Activated CD8-positive, alpha-beta memory T cell treated with anti-CD3 and anti-CD28 coated beads for 36 hours (primary cell): ENCODE data around the gene TOM1. TPM values are rescaled to one million over a fixed set of nuclear protein-coding genes. Genes with fewer than 3 reads are reported as not detected.
"Not testable (repeated sequence)": the region's sequence is repeated elsewhere in the genome, so short reads cannot be mapped to it uniquely, and the experiment has no call there.

Experiments used
- CTCF ChIA-PET: fragments of 350-600 bp; sonication (Branson Sonifier 250); formaldehyde crosslinking; loops from one replicate; lab custom pipeline; 2021; ENCODE audit warnings: antibody characterized with exemption; lab: Charles Lee
- POLR2A ChIA-PET: fragments of 350-600 bp; sonication (Branson Sonifier 250); formaldehyde crosslinking; loops from one replicate; lab custom pipeline; 2021; ENCODE audit warnings: antibody characterized with exemption; lab: Charles Lee
- total RNA-seq, 2 experiments: library from RNA; stranded (reverse); gene quantifications; one replicate each; pipeline ENCODE4 v1.2.3, GENCODE V29; 2021

The TOM1 gene
- total RNA-seq, 2 experiments from 2014 or later: 12.2 to 13.2 TPM

- ChIA-PET CTCF (interaction anchor here (0.5 to 0.8 kb wide), 3 partner anchors 20 to 1104 kb away, joined by 3 to 4 read pairs (median 3); no protein-coding TSS in a partner anchor), POLR2A (interaction anchor here (0.6 kb wide), 1 partner anchor 274 kb away, joined by 4 read pairs; no protein-coding TSS in a partner anchor)
These were observed 52.8 kb downstream of the TOM1 start for GRCh38 chr22:35352214-35353111.

- ChIA-PET POLR2A (no interaction called here), CTCF (interaction anchor here (0.8 to 1.2 kb wide), 2 partner anchors 19 to 223 kb away, joined by 4 read pairs; no protein-coding TSS in a partner anchor)
These were observed 53.6 kb downstream of the TOM1 start for GRCh38 chr22:35353318-35353717.

DNA sequence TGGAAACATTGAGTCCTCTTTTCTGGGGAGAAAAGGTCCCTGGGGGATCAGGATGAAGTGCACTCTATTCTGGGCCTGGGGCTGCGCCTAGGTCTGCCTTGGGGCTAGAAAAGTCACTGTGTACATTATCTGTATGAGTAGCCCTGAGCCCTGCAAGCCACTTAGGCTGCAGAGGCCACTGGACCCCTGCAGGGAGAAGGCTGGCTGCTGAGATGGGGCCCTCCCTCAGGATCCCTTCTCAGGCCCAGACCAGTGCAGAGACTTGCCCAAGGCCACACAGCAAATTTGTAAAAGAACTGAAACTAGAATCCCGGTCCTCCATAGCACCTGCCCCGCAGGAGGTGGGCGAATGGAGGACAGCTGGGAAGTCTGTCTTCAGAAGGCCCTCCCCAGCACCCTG, 54.4 kb downstream of the TOM1 start:
- CTCF ChIA-PET: interaction anchor here (1.2 kb wide), 1 partner anchor 222 kb away, joined by 4 read pairs; no protein-coding TSS in a partner anchor
- POLR2A ChIA-PET: no interaction called here

DNA sequence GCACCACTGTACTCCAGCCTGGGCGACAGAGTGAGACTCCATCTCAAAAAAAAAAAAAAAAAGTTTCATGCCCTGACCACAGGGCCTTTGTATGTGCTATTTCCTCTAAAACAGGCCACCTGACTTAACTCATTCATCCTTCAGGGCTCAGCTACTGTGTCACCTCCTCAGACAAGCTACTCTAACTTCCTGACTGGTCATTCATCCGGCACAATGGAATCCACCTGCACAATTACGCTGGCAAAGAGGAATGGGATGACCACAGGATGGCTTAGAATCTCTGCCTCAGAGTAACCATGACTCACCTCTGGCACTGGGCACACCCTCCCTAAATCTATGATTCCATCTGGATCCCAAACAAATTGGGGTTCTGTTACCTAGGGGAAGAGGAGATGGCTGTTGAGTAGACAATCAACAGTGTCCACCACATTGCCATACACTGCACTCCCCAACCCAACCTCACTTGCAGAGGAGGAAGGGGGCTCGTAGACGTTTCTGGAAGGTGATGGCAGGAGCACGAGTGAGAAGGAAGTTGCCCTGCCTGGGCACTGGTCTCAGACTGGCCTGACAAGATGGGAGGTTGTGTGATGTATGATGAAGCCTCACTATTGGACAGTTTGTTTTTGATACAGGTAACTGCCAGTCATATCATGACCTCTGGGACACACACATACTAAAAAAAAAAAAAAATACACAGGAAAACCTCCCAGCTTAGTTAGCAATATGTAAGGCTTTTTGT, 58.4 kb downstream of the TOM1 start:
- POLR2A ChIA-PET: interaction anchor here (0.6 kb wide), 1 partner anchor 13 kb away, joined by 8 read pairs; no protein-coding TSS in a partner anchor
- CTCF ChIA-PET: interaction anchor here (1.2 kb wide), 1 partner anchor 225 kb away, joined by 4 read pairs; no protein-coding TSS in a partner anchor

DNA sequence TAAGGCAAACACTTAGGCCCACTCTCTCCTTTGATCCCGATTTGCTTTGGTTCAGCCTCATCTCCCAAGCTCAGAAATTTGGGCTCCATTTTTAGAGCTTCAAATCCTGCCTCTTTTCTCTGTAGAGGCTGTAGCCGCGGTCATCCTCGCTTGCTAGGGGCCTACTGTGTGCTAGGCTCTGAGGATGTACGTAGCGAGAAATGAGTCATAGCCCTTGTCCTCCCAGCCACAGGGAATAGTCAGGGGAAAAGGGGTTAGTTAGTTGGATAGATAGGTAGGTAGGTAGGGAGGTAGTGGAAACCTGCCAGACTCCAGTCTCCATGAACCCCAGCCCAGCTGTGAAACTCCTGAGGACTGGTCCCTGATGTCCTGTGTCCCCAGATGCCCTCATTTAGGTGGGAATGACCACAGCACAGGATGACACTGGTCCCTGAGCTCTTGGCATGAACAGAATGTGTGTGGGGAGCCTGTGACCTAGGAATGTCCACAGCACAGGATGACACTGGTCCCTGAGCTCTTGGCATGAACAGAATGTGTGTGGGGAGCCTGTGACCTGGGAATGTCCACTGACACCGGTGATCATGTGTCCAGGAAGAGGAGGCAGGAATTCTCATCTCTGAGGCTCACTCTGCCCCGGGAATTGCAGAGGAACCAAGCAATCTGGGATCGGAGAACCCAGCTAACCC, 59.8 kb downstream of the TOM1 start:
- POLR2A ChIA-PET: interaction anchor here (0.6 kb wide), 2 partner anchors 22 to 29 kb away, joined by 3 to 4 read pairs; partner anchors contain the start of gene HMOX1

DNA sequence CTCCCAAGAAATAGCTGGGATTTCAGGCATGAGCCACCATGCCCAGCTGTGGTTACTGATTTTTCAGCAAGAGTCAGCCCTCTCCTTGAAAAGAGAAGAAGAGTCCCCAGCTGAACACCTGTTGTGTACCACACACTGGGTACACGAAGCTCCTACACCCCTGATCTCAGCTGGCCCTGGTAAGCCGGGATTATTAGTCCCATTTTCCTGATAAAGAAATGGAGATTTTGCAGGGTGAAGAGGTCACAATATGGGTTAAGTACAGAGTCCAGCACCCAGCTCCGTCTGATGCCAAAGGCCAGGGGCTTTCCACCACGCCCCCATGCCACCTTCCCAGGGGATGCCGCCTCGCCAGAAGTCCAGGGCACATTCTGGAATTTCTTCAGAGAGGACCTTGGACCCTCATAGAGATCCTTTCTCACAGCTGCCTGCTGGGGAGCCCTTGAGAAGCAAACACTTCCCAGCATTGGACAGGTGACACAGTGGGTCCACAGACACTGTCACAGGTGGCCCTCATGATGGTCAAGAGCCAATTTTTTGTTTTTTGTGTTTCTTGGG, 61.4 kb downstream of the TOM1 start:
- ChIA-PET POLR2A (no interaction called here), CTCF (no interaction called here)

More for the DNA sequence above, 59.8 kb downstream of the TOM1 start:
- CTCF ChIA-PET: interaction anchor here (0.7 to 1.2 kb wide), 2 partner anchors 224 to 880 kb away, joined by 4 to 5 read pairs; partner anchors contain the start of gene APOL2

DNA sequence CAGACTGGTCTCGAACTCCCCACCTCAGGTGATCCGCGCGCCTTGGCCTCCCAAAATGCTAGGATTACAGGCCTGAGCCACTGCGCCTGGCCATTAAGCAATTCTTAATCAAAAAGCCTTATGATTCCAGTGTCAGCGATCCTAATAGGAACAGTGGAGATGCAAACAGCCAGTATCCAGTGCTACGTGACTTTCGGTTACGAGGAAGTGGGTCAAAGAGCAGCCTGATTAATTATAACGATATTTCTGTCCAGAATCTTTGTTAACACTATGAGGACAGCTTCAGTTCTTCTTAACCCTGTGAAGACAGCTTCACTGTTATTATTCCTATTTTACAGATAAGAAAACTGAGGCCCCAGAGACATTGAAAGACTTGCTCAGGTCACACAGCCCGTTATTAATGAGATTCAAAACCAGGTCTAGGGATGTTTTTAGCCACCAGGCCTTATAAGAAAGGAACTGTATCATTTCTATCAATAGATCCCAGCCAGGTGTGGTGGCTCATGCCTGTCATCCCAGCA, 63.9 kb downstream of the TOM1 start:
- ChIA-PET CTCF (no interaction called here), POLR2A (no interaction called here)

- CTCF ChIA-PET, POLR2A ChIA-PET: not testable (repeated sequence)
These were observed 64.5 kb downstream of the TOM1 start for GRCh38 chr22:35364230-35364629.

DNA sequence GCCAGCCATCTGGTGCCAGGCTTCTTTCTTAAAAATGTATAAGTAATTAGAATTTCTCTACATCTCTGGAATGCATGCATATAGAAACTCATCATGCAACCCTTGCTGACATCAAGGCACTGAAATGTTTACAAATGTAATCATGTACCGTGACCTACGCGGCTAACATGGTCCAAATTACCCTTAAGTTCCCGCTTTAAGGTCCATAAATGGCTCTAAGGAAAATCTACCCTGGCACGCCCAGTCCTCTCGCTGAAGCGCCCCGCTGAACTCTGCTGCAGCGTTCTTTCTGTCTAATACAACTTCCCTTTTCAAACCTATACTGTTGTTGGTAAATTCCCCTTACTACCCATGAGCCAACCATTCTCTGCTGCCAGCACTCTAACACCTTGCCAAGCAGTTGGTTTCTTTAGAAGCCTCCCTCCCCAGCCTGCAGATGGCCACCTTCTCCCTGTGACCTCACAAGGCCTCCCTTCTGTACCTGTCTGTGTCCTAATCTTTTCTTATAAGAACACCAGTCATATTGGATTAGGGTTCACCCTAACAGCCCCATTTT, 67.7 kb downstream of the TOM1 start:
- CTCF ChIA-PET: no interaction called here
- POLR2A ChIA-PET: no interaction called here

GRCh38 chr22:35368386-35368785, 68.7 kb downstream of the TOM1 start:
- POLR2A ChIA-PET: no interaction called here
- CTCF ChIA-PET: interaction anchor here (2.3 kb wide), 1 partner anchor 17 kb away, joined by 5 read pairs; no protein-coding TSS in a partner anchor

GRCh38 chr22:35369996-35370395, 70.3 kb downstream of the TOM1 start:
- ChIA-PET CTCF (interaction anchor here (0.6 to 2.3 kb wide), 2 partner anchors 19 to 179 kb away, joined by 3 to 5 read pairs; no protein-coding TSS in a partner anchor), POLR2A (no interaction called here)

DNA sequence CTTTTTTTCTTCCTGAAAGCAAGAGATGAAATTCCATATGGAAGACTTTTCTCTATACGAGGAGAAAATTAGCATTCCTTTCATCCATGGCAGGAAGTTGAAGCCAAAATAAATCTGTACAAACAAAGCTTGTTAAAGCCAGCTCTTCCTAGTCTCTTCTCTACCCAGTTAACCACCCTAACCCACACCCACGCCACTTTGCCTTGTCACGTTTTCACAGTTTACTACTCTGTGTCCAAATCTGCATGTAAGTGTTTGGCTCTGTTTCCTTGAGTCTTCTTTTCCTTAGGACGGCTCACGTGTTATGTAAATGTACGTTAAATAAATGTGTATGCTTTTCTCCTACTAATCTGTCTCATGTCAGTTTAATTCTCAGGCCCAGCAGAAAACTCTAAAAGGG, 74.1 kb downstream of the TOM1 start:
- POLR2A ChIA-PET: no interaction called here
- CTCF ChIA-PET: interaction anchor here (2.3 kb wide), 1 partner anchor 23 kb away, joined by 7 read pairs; no protein-coding TSS in a partner anchor

DNA sequence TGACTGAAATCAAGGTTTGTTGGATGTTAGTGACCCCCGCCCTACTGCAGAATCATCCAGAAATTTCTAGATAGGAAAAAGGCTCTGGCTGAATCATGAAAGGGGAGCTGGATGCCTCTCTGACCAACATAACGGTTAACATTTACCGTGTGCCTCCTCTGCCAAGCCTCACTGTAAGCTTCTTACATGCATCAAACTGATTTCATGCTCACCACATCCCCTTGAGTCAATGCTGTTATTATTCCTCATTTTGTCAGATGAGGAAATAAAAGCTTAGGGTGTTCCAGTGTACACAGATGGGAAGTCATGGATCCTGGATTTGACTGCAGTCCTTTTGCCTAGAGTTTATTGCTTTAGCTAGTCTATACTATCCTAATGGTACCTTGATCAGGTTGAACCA, 75.3 kb downstream of the TOM1 start:
- CTCF ChIA-PET: no interaction called here
- POLR2A ChIA-PET: no interaction called here

- ChIA-PET CTCF (interaction anchor here (0.8 kb wide), 1 partner anchor 44 kb away, joined by 3 read pairs; no protein-coding TSS in a partner anchor), POLR2A (no interaction called here)
These were observed 75.8 kb downstream of the TOM1 start for GRCh38 chr22:35375526-35375925.

- POLR2A ChIA-PET: no interaction called here
- CTCF ChIA-PET: interaction anchor here (0.7 kb wide), 1 partner anchor 54 kb away, joined by 4 read pairs; no protein-coding TSS in a partner anchor
These were observed 77.2 kb downstream of the TOM1 start for GRCh38 chr22:35376728-35377472.

DNA sequence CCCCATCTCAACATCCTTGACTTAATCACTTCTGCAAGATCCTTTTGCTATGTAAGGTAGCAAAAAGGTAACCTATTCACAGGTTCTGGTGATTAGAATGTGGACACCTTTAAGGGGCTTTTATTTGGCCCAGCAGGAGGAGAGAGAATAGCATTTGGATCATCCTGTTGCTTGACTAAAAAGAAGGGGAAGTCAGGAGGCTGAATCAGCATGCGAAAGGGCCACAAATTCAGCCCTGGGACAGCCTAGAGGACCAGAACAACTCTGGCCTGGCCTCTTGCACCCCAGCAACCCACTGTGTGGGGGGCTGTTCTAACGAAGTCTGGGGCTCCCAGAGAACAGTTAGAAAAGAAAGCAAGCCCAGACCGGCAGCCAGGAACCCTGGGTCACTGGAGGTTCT, 78.0 kb downstream of the TOM1 start:
- CTCF ChIA-PET: no interaction called here
- POLR2A ChIA-PET: no interaction called here

- ChIA-PET CTCF (no interaction called here), POLR2A (no interaction called here)
These were observed 78.9 kb downstream of the TOM1 start for GRCh38 chr22:35378621-35379020.
